Ovary (tissue), 3 donors: ENCODE measurements around the gene OR1Q1.

Experiments
- CTCF ChIP-seq, 3 donors: fragments of 450-650 bp in 2 of 3; fragments of 200-600 bp in 1 of 3; IDR thresholded peaks; one replicate each; pipeline versions ENCODE4 v1.5.1 to v1.8.0; 2016 to 2022; ENCODE audit warnings: antibody characterized with exemption in 3 of 3, mild to moderate bottlenecking in 1 of 3
- EP300 ChIP-seq: sonication (generic); formaldehyde crosslinking; IDR thresholded peaks from one replicate; pipeline ENCODE4 v1.6.1; 2017; ENCODE audit warnings: antibody characterized with exemption
- POLR2A ChIP-seq: fragments of 450-650 bp; IDR thresholded peaks from one replicate; pipeline ENCODE4 v1.6.1; 2017; ENCODE audit warnings: antibody characterized with exemption, mild to moderate bottlenecking, moderate library complexity
- donor health status: DM: no; HTN: no; CAD: no.

- TF ChIP-seq CTCF (IDR thresholded peaks at IDR 0.05) = no peak
- no peak for TF ChIP-seq POLR2A
- TF ChIP-seq EP300 = no peak
Observed at GRCh38 chr9:122579874-122580273, 34.7 kb upstream of the OR1Q1 start.
